ENCODE measurements around the gene LRRC10B. TPM values are rescaled to one million over a fixed set of nuclear protein-coding genes. Genes with fewer than 3 reads are reported as not detected.

LRRC10B gene
- total RNA-seq, 1 experiment from 2014 or later = 1.1 TPM

DNA sequence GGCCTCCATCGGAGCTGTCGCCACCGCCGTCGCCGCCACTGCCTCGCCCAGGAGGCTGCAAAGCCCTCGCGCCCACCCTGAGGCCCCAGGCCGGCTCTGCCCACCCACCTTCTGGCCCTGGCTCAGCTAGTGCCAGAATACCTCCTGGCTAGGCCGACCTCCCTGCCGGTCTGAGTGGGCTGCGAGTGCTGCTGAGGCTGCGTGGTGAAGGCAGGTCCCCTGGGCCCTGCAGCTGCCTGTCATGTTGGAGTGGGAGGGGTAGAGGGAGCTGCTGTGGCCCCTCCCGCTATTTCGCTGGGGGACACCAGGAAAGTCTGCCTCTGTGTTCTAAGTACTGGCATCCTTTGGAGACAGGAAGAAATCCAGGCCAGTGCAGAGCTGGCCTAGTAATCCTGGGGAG lies 34.2 kb downstream of the LRRC10B start:
- DNase-seq = no peak
- Histone ChIP-seq H3K27me3 (ENCODE audit: insufficient read depth, low read depth) (no peaks in the 10 kb centered on the region), H3K4me3 (no peak overlapping the region), H3K4me2 (no peak overlapping the region), H2AFZ (no peak overlapping the region), H3F3A (ENCODE audit: insufficient read depth, low read depth) (no peaks in the 10 kb centered on the region; the same call in 1 of the 2 replicates), H3K36me3 (ENCODE audit: low read depth) (no peaks in the 10 kb centered on the region), H3K4me1 (replicated peaks; ENCODE audit: insufficient read depth) (peaks cover 25% of the 10 kb centered on the region), H3K79me2 (ENCODE audit: low read depth) (no peaks in the 10 kb centered on the region), H3K9me3 (ENCODE audit: insufficient read depth, low read depth) (no peaks in the 10 kb centered on the region), H3K27ac (no peak overlapping the region), H3K9me2 (ENCODE audit: insufficient read depth) (no peaks in the 10 kb centered on the region), H4K20me1 (ENCODE audit: insufficient read depth) (no peaks in the 10 kb centered on the region)
- intact Hi-C loops (cut with micrococcal nuclease; ENCODE audit: unreplicated experiment) = no loop called here
- ChIA-PET POLR2A (ENCODE audit: unreplicated experiment) (no interaction called here), CTCF (interaction anchor here (1.1 kb wide), 1 partner anchor 11 kb away, joined by 9 read pairs; no protein-coding TSS in a partner anchor)
- no TSS peak for BruUV-seq (replicated peaks)
- no peak for TF ChIP-seq EZH2 (IDR thresholded peaks at IDR 0.05; ENCODE audit: low read depth)
- TF ChIP-seq, protein P1, sequence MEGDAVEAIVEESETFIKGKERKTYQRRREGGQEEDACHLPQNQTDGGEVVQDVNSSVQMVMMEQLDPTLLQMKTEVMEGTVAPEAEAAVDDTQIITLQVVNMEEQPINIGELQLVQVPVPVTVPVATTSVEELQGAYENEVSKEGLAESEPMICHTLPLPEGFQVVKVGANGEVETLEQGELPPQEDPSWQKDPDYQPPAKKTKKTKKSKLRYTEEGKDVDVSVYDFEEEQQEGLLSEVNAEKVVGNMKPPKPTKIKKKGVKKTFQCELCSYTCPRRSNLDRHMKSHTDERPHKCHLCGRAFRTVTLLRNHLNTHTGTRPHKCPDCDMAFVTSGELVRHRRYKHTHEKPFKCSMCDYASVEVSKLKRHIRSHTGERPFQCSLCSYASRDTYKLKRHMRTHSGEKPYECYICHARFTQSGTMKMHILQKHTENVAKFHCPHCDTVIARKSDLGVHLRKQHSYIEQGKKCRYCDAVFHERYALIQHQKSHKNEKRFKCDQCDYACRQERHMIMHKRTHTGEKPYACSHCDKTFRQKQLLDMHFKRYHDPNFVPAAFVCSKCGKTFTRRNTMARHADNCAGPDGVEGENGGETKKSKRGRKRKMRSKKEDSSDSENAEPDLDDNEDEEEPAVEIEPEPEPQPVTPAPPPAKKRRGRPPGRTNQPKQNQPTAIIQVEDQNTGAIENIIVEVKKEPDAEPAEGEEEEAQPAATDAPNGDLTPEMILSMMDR (conservative IDR thresholded peaks at IDR 0.05) = no peak

DNA sequence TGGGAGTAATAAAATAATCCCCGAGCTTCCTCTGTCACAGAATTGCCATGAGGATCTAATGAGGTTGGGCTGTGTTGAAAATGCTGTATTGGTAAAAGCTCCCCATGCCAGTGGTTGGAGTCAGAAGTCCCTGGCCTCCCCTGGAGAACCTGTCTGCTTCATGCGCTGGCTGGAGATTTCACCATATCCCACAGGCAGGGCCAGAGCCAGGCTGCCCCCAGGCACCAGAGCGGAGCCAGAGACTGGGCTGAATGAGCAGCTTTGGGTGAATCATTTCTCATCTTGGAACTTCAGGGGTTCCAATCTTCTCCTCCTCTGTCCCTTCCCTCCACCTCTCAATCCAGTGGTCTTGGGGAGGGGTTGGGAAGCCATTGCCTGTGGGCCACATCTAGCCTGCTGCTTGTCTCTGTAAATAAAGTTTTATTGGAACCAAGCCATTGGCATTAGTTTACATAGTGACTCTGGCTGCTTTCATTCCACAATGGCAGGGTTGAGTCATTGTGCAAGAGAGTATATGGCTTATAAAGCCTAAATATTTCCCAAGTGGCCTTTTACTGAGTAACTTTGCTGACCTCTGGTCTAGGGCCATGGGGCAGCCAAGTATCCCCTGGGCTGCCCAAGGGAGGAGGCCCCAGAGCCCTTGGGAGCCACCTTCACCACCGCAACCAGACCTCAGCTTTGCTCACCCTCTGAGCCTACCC lies 35.2 kb downstream of the LRRC10B start:
- TF ChIP-seq, protein P1 (conservative IDR thresholded peaks at IDR 0.05) = no peak
- TF ChIP-seq EZH2 (IDR thresholded peaks at IDR 0.05; ENCODE audit: low read depth) = no peak
- Histone ChIP-seq H2AFZ (no peak overlapping the region), H4K20me1 (ENCODE audit: insufficient read depth) (no peaks in the 10 kb centered on the region), H3K4me1 (replicated peaks; ENCODE audit: insufficient read depth) (peaks cover 25% of the 10 kb centered on the region), H3K36me3 (ENCODE audit: low read depth) (no peaks in the 10 kb centered on the region), H3K4me3 (no peak overlapping the region), H3K27me3 (ENCODE audit: insufficient read depth, low read depth) (no peaks in the 10 kb centered on the region), H3K9me3 (ENCODE audit: insufficient read depth, low read depth) (no peaks in the 10 kb centered on the region), H3K9me2 (ENCODE audit: insufficient read depth) (no peaks in the 10 kb centered on the region), H3K4me2 (peak overlapping the region; percentile 6; the same call in 1 of the 2 replicates), H3F3A (ENCODE audit: insufficient read depth, low read depth) (no peaks in the 10 kb centered on the region; the same call in 1 of the 2 replicates), H3K79me2 (ENCODE audit: low read depth) (no peaks in the 10 kb centered on the region), H3K27ac (no peak overlapping the region)
- DNase-seq = peak in 1 of 2 experiments; percentile 80
- no TSS peak for BruUV-seq (replicated peaks)
- POLR2A ChIA-PET (ENCODE audit: unreplicated experiment) = no interaction called here
- CTCF ChIA-PET = interaction anchor here (0.7 kb wide), 1 partner anchor 18 kb away, joined by 3 read pairs; no protein-coding TSS in a partner anchor
- intact Hi-C loops (cut with micrococcal nuclease; ENCODE audit: unreplicated experiment) = no loop called here

DNA sequence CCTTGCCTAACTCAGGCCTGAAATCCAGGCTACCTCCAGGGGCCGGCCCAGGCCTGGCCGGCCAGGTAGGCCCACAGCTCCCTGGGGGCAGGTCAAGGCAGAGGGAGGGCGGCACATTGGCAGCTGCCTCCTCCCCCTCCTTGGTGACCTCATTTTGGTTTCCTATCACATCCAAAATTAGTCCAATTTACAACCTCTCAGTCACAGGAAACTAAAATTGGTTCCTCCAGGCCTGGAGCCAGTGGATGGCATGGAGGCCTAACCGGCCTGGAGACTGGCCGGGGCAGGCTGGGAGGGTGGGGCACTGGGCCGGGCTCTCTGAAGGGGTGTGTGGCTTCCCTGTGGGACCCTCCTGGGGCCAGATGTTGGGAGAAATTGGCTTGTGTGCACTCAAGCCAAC lies 35.9 kb downstream of the LRRC10B start:
- H3K9me2 ChIP-seq (ENCODE audit: insufficient read depth) = no peaks in the 10 kb centered on the region
- CTCF ChIA-PET = no interaction called here
- POLR2A ChIA-PET (ENCODE audit: unreplicated experiment) = no interaction called here
- H2AFZ ChIP-seq = no peak overlapping the region
- H3F3A ChIP-seq (ENCODE audit: insufficient read depth, low read depth) = no peaks in the 10 kb centered on the region; the same call in 1 of the 2 replicates
- H3K36me3 ChIP-seq (ENCODE audit: low read depth) = no peaks in the 10 kb centered on the region
- TF ChIP-seq, protein P1 (conservative IDR thresholded peaks at IDR 0.05) = no peak
- no peak for TF ChIP-seq EZH2 (IDR thresholded peaks at IDR 0.05; ENCODE audit: low read depth)
- no peaks in the 10 kb centered on the region for H3K27me3 ChIP-seq (ENCODE audit: insufficient read depth, low read depth)
- intact Hi-C loops (cut with micrococcal nuclease; ENCODE audit: unreplicated experiment) = no loop called here
- no peaks in the 10 kb centered on the region for H3K79me2 ChIP-seq (ENCODE audit: low read depth)
- no peaks in the 10 kb centered on the region for H3K9me3 ChIP-seq (ENCODE audit: insufficient read depth, low read depth)
- no peak overlapping the region for H3K4me3 ChIP-seq
- DNase-seq = no peak
- no peak overlapping the region for H3K4me2 ChIP-seq
- H3K4me1 ChIP-seq (replicated peaks; ENCODE audit: insufficient read depth) = peaks cover 25% of the 10 kb centered on the region
- BruUV-seq (replicated peaks) = no TSS peak
- H4K20me1 ChIP-seq (ENCODE audit: insufficient read depth) = no peaks in the 10 kb centered on the region
- no peak overlapping the region for H3K27ac ChIP-seq

All from PC-9 (cell line).